GDM1 (cell line): Measurements from ENCODE around the gene CFAP58.
A peak's percentile ranks its signal among the peaks of the same experiment; 100 is the strongest.

Source experiments
- DNase-seq: peaks from one replicate; lab custom pipeline; 2025; lab: John Stamatoyannopoulos, UW

The CFAP58 gene

DNA sequence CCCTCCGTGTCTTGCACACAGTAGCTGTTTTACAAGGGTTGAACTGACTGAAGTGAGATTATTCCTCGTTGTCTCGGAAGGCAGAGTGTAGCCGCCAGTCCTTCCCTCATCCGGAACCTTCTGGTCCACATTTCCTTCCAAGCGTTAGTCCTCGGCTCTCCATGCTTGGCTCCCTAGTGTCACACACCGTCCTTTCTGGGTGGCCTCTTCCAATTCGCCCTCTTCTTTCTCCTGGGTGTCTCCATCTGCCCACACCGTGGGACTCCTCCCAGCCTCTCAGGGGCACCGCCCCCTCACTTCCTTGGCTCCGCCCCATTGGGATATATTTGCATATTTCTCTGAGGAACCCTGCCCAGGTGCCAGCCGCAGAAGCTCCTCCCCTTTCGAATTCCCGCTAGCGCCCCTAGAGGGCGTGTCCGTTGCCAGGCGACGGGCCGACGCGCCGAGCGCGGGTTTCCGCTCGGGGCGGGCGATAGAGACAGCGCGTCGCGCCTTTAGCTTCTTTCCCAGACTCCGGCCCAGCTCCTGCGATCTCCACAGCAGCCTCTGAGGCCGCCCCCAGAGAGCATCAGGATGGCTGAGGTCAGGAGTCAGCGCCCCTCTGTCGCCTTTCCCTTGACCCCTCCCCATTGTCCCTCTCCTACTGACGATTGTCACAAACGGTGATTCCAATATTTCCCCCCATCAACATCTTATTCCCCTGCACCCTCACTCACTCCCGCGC lies at the start of gene CFAP58:
CFAP58 (plus strand) TSS at position 509 of the 724 bp plus-strand sequence; CDS start at position 574, 65 bp downstream.
- DNase-seq, result peak; percentile 66

- no peak for DNase-seq
These were observed 49.3 kb upstream of the CFAP58 start for GRCh38 chr10:104304356-104304745.

- DNase-seq, result no peak
These were observed 48.7 kb upstream of the CFAP58 start for GRCh38 chr10:104304927-104305326.

DNA sequence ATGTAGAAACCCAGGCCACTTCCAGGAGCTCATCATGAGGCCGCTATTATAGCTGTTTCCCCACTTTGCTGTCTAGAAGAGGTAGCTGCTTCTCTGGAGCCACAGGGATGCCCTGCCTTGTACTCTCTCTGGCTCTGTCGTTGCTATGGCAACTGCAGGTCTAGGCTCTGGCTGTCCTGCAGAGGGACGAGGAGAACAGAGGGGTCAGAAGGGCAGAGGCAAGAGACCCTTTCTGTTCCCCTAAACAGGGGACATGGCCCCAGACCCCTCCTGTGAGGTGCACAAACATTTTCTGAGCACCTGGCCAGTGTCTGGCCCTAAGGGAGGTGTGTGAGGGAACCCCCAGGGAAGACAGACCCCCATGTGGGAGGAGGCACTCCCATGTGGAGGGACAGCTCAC lies 46.7 kb upstream of the CFAP58 start:
- no peak for DNase-seq

GRCh38 chr10:104307576-104308438 lies 45.8 kb upstream of the CFAP58 start:
- DNase-seq, result no peak

DNA sequence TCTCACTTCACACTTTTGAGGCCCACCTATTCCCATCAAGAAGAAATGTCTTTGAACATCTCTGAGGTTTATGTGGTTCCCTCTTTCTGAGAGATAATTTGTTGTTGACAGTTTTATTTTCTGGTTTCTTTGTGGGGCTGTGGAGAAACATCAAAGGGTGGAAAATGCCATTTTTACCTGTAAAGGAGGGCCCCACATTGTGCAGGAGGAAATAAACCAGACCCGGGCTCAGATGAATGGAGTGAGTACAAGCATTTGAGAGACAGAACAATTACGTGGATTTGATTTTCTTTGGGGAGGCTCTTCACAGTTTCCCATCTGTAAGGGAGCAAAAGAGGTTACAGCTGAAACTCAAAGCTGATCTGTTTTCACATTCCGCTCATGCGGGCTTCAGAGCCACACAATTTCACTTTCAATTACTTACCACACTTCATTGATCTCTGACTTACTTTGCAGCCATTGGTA lies 45.2 kb upstream of the CFAP58 start:
- DNase-seq, result no peak

GRCh38 chr10:104309980-104310978 lies 43.4 kb upstream of the CFAP58 start:
- no peak for DNase-seq

DNA sequence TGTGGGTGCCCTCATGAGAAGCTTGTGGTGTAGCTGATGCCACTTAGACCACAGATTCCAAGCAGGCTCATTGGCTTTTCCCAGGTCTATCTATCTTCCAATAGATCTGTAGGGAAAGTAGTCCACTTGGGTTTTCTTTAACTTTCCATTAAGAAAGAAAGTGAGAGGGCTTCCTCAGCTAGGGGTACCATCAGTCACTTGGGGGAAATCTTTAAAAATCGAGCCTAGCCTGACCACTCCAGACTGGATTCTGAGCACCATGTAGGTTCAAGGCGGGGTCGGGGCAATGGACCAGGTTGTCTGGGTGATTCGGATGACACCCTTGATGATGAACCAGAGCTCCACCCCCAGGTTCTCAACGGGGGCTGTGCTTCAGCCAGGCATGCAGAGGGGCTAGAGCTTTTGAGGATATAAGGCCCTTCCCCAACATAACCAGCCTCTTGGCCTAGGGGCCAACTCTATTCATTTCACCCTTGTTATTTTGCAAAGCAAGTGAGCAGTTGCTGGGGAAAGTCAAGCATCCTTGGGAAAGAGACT lies 42.4 kb upstream of the CFAP58 start:
- no peak for DNase-seq

DNA sequence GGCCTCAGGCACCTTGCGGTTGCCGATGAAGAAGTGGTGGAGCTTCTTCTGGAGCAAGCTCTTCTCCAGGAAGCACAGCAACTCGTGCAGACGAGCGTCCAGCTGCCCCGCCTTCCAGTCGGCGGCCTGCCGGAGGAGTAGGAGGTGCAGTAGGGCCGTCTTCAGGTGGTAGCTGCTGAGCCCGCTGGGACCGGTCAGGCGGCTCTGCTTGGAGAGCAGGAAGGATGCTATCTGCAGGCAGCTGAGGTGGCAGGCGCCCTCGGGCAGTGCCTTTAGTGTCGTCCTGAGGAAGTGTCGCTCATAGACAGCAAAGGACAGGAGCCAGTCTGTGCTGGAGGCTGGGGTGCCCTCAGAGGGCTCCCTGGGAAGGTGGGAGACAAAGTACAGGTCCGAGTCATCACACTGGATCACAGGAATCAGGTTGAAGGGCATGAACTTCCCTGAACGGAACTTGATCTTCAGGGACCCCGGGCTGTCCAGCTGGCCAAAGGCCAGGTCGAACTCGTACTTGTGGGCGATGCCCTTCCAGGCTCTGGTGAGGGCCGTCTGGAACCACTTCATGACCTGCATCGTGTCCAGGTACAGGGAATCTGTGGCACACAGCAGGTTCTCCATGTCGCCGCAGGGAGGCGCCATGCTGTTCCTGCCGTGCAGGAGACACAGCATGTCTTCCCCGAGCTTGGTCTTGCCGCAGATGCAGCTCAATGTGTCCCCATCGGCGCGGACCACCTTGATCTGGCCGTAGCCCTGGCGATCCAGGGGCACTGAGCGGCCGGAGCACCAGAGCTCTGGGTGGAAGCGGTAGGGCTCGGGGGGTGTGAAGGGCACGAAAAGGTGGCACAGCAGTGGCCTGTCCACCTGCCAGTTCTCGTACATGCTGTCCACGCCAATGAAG lies 38.8 kb upstream of the CFAP58 start:
- DNase-seq, result no peak

DNA sequence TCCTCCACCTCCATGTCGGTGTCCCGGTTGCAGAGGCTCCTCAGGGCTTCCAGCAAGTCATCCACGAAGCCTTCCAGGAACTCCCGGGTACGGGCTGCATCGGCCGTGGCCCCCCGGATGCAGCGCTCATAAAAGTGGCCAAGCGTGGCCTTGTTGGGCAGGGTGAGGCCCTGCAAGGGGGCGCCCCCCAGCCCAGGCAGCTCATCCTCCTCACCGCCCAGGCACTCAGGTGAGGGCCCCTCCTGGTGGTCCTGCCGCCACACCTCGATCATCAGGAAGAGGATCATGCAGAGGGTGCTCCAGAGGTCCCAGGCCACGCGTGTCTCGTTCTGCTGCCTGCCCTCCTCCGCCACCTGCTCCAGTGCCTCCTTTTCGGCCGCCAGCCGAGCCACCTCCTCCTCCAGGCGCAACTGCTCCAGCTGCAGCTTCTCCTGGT lies 38.1 kb upstream of the CFAP58 start:
- no peak for DNase-seq

GRCh38 chr10:104316321-104317099 lies 37.1 kb upstream of the CFAP58 start:
- DNase-seq, result no peak

DNA sequence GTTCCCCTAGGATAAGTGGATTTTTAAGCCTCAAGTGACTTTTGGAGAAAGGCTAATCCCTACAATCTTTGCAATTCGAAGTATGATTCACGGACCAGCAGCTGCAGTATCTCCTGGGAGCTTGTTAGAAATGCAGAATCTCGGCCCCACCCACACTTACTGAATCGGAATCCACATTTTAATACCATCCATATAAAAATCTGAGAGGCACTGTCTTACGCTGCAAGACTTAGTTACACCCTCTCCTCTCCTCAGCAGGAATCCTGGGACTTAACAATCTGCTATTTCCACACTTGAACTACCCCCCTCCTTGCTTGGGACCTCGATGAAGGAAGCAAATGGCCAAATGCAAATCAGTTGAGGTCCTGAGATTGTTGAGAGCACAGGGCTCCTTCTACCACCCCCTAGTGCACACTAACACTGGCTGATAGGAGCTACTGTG lies 36.3 kb upstream of the CFAP58 start:
- DNase-seq, result no peak

DNA sequence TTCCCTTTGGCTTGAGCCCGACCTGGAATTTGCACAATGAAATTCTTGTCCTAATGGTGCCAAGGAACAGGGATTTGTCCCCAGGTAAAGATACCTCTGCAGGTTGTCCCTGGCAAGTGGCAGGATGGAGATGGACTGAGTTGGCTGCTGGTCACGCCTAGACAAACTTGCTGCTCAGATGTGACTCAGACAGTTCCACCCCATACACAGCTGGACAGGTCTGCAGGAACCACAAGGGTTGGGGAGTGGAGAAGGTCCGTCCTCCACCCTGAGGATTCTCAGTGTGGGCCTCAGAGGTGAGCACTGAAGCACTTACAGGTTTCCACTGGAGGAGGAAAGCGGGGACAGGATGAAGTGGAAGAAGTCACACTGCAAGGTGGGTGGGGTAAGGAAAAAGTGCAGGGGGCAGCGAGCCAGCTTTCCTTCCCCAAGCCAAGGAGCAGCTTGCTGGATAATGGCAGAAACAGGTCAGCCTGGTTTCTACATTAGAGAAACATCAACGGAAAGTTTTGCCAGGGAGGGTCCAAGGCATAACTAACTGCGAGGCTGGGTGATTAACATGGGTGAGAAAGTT lies 35.8 kb upstream of the CFAP58 start:
- DNase-seq, result no peak

DNA sequence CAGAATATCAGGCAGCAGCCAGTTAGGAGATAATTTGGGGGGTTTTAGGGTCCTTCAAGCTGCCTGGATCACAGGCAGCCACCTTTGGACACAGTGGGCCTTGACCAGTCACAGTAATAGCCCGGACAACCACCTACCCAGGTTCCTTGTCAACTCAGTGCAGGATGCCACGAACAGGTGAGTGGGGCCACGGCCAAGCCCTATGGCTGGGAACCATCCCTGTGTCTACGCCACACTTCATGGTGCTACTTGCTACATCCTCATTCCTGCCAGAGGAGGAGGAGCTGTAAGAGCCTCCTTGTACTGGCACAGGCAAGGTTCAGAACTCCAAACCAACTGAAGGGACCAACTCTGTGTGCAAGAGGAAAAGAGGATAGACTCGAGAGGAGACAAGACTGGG lies 35.3 kb upstream of the CFAP58 start:
- no peak for DNase-seq

DNA sequence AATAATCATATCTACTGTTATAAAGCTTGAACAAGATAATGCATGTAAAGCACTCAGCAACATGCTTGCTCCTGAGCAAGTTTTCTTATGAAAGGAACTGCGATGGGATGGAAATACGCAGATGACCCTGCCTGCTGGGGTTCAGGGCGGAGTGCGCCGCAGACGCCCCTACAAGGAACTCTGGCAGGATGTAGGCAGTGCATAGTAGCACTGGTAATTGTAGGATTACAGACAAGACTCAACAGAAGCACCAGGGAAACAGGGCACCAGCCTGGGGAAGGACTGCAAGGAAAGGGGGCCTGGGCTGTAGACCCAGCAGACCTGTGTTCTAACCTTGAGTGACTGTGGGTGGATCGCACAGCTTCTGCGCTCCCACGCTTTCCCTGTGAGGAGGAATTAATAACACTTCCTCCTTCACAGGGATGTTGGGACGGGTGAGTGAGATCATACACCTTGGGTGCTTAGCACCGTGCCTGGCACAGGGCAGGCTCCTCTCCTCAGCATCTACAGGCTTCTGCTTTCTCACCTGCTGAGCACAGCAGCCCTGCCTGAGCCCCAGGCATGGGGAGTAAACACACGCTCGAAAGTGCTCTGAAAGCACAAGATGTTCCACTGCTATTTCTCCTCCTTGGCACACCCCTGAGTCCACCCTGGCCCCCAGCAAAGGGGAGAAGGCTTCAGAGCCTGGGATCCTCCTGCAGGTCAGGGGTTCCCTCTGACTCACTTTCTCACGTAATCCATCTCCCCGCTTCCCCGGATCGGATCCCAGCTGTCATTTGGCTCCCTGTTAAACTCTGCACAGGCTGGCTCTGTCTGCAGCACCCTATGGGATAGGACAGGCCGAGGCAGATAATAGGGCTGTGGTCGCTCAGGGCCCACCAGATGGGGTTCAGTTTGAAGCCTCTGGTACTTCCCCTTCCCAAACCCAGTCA lies 34.6 kb upstream of the CFAP58 start:
- no peak for DNase-seq

- no peak for DNase-seq
These were observed 32.4 kb upstream of the CFAP58 start for GRCh38 chr10:104321226-104321625.

DNA sequence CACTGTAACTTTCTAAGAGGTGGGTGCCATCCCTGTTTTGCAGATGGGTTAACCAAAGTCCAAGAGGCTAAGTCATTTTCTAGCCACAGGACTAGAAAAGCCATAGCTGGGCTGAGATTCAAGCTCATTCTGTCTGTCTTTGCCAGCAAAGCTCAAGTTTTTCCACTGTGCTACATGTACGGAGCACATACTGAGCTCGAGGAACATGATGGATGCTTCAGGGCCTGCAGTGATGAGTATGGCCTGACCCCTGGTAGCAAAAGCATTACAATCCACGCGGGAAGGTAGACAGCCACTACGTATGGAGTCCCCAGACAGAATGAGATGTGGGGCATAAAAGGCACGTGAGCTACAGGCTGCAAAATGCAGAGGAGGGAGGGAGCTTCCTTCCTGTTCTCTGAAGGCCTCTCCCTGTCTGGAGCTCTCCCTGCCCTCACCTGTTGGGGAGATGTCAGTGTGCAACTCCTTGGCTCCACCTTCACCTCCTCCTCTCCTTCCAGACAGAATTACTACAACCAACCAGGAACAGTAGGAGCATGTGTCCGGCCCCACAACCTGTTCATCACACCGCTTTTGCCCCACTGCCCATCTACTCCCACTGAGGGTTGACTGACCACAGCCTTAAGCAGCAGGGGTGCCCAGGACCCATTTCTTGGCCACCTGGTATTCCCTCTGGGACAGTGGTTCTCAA lies 31.8 kb upstream of the CFAP58 start:
- DNase-seq, result no peak

- no peak for DNase-seq
These were observed 31.2 kb upstream of the CFAP58 start for GRCh38 chr10:104322416-104322782.
